Fibroblast of skin of scalp (primary cell): Measurements from ENCODE around the gene NR3C1.
A peak's percentile ranks its signal among the peaks of the same experiment; 100 is the strongest.

Experiments used
- DNase-seq: peaks from one replicate; pipeline ENCODE4 v3.0.0-alpha.2; 2013

The NR3C1 gene

GRCh38 chr5:143360755-143361154 is 42.7 kb downstream of the NR3C1 start:
- no peak for DNase-seq

DNA sequence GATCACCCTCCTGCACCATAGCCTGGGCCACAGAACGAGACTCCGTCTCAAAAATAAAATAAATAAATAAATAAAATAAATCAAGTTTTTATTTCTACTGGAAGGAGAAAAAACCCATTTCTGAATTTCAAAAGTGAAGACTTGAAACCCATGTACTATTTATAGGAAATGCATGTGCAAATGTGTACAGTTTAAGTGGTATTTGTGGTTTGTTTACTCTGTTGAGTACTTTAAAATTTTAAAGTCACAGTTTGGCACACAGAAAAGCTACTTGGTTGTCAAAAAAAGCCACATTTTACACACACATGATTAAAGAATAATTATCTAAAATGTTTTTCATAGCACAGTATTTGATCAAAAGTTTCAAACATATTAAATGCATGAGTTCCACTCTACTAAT is 43.6 kb downstream of the NR3C1 start:
- no peak for DNase-seq

DNA sequence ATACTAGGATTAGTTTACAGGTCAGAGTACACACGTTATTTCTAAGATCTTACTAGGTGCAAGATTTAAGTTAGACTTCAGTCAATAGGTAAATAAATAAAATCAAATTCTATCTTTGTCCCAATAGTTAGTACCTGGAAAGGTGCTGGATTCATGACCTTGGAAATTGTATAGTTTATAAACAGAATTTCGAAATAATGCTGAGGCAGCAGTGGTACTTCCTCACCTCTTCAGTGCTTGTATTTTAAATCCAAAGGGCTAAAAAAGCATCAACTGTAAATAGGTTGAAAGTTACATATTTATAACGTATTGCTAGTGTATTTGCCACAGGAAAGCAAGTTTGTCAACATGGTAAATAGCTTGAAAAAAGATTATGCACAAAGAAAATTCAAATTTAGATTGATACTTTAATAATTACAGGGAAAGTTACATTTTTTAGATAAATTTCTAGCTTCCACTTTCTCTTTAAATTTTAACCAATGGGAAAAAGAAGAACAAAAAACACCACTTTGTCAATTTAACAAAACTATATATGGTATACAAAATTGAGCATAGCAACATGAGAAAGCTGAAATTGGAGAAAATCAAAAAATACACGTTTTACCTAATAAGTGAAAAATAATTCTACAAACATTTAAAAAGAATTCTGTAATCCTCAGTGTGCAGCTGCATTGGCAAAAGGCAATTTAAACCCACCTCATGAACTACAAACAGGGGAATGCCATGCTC is 46.5 kb downstream of the NR3C1 start:
- no peak for DNase-seq

DNA sequence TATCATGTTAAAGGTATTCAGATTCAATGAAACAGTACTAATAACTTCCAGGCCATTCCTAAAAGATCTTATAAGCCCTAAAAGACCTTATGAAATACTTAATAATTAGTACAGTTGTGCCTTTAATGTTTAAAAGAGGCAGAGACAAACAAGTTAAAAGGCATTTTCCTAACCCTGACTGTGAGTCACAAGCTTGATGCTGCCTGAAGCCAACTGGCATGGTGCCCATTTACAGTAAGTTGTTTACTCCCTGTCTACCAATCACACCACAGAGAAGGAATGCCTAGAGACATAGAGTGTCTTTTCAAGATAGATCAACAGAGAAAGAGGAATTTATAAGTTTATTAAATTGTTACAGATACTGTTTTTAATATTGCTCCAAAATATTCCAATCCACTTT is 47.8 kb downstream of the NR3C1 start:
- DNase-seq = peak; percentile 93

DNA sequence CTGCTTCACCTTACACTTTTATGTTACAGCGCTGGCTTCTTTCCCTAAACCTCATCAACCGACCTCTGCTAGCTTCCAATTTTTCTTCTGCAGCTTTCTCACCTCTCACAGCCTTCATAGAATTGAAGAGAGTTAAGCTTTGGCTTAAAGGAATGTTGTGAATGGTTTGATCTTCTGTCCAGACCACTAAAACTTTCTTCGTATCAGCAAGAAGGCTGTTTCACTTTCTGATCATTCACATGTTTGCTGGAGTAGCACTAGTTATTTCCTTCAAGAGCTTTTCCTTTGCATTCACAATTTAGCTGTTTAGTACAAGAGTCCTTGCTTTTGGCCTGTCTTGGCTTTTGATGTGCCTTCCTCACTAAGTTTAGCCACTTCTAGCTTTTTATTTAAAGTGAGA is 49.5 kb downstream of the NR3C1 start:
- DNase-seq = no peak

DNA sequence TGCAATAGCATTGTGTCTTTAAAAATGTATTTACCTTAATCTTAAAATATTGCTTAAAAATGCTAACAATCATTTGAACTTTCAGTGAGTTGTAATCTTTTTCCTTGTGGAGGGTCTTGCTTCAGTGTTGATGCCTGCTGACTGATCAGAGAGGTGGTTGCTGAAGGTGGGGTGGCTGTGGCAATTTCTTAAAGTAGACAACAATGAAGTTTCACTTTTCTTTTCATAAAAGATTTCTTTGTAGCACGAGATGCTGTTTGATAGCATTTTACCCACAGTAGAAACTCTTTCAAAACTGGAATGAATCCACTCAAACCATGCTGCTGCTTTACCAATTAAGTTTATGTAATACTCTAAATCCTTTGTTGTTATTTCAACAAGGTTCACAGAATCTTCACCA is 50.8 kb downstream of the NR3C1 start:
- no peak for DNase-seq

GRCh38 chr5:143350751-143351602 is 52.5 kb downstream of the NR3C1 start:
- DNase-seq = peak; percentile 79

DNA sequence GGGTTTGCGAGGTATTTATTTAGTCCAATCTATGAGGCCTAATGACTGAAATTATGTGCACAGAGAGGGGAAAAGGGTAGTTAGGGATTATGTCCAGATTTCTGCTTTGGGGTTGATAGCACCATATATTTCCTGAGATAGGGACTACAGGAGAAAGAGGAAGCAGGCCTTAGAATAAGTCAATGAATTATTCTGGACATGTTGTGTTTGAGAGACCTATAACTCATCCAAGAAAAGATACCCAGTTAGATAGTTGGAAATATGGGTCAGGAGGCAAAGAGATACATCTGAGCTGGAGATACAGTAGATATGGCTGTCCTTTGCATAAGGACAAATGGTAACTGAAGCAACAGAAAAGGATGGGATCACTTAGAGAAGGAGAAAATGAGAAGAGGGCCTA is 53.1 kb downstream of the NR3C1 start:
- no peak for DNase-seq

DNA sequence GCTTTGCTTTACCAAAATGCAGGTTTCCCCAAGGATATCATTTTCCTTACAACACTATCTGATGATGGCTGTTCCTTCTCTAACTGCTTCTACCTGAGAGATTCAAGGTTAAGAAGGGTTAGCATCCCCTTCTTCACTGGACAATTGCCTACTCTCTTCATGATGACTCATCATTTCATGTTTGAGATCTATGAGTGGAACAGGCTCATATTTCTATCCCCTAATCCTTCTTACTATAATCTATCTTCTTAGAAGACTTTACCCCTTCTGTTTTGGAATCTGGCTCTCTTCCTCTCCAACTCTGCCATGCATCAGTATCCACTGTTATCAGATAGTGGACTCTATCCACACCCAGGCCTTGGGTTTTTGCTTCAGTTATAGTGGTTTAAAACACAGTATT is 54.3 kb downstream of the NR3C1 start:
- DNase-seq = peak; percentile 13

GRCh38 chr5:143347698-143348344 is 55.7 kb downstream of the NR3C1 start:
- no peak for DNase-seq

DNA sequence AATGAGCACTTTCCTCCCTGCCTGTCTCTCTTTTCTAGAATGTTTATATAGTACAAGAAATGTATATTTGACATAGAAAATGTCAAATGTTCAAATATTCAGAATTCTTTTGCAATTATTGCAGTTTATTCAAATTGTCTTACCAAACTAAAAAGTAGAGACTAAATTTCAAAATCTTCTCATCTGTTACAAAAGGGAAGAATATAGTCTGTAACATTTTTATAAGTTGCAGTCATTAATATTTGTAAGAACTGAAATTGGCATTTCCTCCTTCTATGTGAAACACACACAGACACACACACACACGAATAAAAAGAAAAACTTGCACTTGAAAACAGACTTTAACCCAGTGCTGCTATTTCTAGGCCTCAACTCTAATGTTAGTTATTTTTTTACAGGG is 56.4 kb downstream of the NR3C1 start:
- DNase-seq = peak; percentile 20

GRCh38 chr5:143345671-143346440 is 57.6 kb downstream of the NR3C1 start:
- DNase-seq = no peak

DNA sequence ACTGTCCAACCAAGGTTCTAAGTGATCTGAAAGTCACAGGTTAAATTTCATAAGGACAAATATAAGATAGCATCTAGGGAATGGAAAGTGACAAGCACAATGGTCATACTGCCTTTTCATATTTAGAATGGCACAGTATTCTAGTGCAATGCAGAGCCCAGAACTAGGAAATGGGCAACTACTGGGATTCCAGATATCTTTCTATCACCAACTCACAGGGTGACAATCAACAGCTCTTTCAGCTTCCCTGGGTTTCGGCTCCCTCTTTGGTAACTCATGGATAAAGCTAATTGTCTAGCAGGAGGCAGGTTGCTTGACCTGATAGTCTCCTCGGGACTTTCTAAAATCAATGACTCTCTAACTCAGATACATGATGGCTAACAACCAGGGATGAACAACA is 60.4 kb downstream of the NR3C1 start:
- DNase-seq = no peak

- DNase-seq = no peak
These were observed 60.9 kb downstream of the NR3C1 start for GRCh38 chr5:143342607-143343006.

DNA sequence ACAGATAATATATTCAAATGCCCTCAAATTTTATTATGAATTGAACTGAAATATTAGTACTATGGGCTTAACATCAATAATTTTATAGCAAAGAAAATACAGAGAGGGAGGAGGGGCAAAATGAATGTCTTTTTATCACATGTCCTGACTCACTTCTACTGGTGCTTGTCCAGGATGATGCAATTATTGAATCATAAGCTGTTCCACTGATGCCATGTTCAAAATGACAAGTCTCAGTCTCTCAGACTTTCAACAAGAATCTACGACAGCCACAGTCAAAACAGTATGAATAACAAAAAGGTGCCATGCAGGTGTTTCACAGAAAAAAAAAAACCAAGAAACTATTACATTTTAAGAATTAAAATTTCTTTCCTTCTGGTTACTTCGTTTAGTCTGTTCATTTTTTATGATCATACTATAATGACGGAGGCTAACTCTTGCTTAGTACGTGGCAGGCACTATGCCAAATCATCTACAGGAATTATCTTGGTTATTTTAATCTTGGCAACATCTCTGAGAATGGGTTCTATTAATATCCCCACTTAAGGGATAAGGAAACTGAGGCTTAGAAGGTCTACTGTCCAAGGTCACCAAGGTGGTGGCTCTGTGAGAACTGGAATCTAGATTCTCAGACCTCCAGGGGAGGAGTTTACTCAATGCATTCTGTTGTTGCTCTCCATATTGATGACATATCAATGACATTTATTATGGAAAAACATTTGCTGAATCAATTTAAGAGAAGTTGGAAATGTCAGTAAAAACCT is 61.5 kb downstream of the NR3C1 start:
- DNase-seq = peak; percentile 76

GRCh38 chr5:143340891-143341685 is 62.4 kb downstream of the NR3C1 start:
- no peak for DNase-seq

- no peak for DNase-seq
These were observed 64.7 kb downstream of the NR3C1 start for GRCh38 chr5:143338658-143339366.

- no peak for DNase-seq
These were observed 65.5 kb downstream of the NR3C1 start for GRCh38 chr5:143337946-143338345.

DNA sequence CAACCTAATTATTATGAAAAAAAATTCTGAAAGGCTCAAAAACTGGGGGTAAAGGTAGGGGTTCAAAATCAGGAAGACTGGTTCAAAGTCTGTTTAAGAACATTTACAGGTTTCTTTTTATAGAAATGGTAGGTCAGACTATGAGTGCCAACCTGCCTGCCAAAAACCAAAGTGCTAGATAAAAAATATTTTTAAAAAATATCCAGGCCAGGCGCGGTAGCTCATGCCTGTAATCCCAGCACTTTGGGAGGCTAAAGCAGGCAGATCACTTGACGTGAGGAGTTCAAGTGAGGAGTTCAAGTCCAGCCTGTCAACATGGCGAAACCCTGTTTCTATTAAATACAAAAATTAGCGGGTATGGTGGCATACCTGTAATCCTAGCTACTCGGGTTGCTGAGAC is 67.0 kb downstream of the NR3C1 start:
- DNase-seq = no peak

- DNase-seq = no peak
These were observed 68.6 kb downstream of the NR3C1 start for GRCh38 chr5:143334903-143335302.
